Measurements from ENCODE around the gene MED25.

The MED25 gene

DNA sequence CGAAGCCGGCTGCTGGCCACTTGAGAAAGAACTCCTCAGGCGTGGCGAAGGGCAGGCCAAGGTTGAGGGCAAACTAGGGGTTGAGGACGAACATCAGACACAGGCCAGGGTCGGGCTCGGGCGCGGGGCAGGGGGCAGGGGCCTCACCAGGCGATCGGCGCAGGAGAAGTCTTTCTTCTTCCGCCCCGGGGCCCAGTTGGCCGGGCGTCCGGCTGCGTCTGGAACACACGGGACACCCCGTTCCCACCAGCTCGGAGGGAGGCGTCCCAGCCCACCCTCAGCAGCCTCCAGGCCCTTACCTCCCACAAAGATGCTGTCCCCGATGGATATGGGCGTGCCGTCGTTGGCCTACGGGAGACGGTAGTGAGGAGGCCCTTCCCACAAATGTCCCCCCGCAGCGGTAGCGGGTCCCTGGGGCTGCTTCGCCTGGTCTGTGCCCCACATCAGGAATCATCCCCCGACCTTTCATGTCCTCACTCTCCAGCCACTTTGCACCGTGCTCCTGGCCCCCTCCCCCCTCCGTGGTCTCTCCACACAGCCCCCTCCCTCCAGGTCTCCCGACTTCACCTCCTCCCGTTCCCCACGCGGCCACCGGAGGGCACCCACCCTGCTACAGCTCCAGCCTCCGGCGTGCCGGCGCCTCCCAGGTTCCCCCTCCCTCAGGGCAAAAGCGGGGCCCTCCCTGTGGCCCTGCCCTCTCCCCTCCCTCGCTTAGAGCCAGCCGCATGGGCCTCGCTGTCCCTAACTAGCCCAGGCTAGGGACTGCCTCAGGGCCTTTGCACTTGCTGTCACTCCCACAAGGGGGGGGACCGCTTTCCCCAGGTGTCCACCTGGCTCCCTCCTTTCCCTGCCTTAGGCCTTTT is 44.5 kb downstream of the MED25 start:
- in situ Hi-C loops (cut with MboI; ENCODE audit: low sequenced_read_pairs, unreplicated experiment), result no loop called here
- TF ChIP-seq, protein P1, sequence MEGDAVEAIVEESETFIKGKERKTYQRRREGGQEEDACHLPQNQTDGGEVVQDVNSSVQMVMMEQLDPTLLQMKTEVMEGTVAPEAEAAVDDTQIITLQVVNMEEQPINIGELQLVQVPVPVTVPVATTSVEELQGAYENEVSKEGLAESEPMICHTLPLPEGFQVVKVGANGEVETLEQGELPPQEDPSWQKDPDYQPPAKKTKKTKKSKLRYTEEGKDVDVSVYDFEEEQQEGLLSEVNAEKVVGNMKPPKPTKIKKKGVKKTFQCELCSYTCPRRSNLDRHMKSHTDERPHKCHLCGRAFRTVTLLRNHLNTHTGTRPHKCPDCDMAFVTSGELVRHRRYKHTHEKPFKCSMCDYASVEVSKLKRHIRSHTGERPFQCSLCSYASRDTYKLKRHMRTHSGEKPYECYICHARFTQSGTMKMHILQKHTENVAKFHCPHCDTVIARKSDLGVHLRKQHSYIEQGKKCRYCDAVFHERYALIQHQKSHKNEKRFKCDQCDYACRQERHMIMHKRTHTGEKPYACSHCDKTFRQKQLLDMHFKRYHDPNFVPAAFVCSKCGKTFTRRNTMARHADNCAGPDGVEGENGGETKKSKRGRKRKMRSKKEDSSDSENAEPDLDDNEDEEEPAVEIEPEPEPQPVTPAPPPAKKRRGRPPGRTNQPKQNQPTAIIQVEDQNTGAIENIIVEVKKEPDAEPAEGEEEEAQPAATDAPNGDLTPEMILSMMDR (IDR thresholded peaks at IDR 0.05; ENCODE audit: borderline replicate concordance, control extremely low read depth, extremely low read depth, insufficient read depth, missing control alignments), result no peak
- DNase-seq (ENCODE audit: low spot score), result no peak

DNA sequence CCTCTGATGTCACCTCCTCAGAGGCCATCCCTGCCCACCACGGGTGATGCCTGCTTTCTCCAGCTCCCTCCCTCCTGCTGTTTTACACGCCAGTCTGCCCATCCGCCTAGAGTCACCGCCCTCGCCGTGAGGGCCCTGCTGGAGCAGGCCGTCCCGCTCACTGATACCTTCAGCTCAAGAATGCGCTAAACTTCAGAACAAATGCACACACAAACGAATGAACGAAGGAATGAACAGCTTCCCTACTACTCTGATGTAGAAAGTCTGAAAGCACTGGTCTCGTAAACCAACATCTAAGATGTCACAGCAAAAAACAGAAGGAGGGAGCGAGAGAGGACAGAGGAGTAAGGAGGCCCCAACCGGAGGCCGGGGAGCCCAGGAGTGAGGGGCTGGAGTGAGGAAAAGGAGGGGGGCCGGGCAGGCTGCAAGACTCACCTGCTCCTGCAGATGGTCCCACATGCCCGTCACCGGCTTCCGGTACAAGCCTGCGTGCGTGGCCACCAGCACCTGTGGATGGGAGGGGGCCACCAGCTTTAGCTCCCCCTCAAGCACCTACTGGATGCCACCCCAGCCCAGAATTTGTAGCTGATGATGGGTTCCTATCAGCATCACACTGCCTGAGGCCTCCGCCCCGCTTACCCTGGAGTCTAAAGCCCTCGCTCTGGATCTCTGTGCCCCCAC is 45.3 kb downstream of the MED25 start:
- DNase-seq (ENCODE audit: low spot score), result no peak
- TF ChIP-seq, protein P1 (IDR thresholded peaks at IDR 0.05; ENCODE audit: borderline replicate concordance, control extremely low read depth, extremely low read depth, insufficient read depth, missing control alignments), result no peak
- in situ Hi-C loops (cut with MboI; ENCODE audit: low sequenced_read_pairs, unreplicated experiment), result no loop called here

DNA sequence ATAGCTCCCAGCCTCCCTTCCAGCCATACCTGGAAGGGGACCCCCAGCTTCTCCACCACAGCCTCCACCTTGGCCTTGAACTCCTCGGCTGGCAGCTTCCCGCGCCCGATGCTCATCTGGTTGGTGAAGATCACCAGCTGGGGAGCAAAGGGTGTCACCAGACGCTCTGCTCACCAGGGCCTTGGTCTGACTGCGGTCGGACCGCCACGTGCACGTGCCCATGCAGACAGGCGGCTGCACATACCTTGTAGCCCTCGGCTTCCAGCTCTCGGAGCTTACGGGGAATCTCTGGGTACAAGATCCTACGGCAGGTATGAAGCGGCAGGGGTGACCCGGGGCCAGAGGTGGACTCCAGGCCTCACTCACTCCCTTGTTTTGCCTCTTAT is 45.8 kb downstream of the MED25 start:
- TF ChIP-seq, protein P1 (IDR thresholded peaks at IDR 0.05; ENCODE audit: borderline replicate concordance, control extremely low read depth, extremely low read depth, insufficient read depth, missing control alignments), result no peak
- in situ Hi-C loops (cut with MboI; ENCODE audit: low sequenced_read_pairs, unreplicated experiment), result no loop called here
- no peak for DNase-seq (ENCODE audit: low spot score)

DNA sequence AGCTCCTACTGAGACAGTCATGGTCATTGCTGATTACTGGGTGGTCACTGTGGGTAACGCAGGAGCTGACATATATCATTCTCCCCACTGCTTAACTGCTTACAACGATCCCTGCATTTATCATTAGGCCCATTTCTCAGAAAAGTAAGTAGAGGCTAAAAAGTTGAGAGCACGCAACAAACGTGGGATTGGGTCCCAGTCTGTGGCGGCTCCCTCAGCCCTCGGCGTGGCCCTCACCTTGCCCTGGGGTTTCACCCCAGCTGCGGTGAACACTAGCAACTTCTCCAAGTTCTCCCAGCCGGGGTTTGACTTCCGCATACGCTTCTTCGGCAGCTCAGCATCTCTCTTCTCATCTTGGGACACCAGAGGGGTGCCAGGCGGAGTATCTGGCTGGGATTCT is 46.8 kb downstream of the MED25 start:
- TF ChIP-seq, protein P1 (IDR thresholded peaks at IDR 0.05; ENCODE audit: borderline replicate concordance, control extremely low read depth, extremely low read depth, insufficient read depth, missing control alignments), result no peak
- in situ Hi-C loops (cut with MboI; ENCODE audit: low sequenced_read_pairs, unreplicated experiment), result no loop called here
- no peak for DNase-seq (ENCODE audit: low spot score)

DNA sequence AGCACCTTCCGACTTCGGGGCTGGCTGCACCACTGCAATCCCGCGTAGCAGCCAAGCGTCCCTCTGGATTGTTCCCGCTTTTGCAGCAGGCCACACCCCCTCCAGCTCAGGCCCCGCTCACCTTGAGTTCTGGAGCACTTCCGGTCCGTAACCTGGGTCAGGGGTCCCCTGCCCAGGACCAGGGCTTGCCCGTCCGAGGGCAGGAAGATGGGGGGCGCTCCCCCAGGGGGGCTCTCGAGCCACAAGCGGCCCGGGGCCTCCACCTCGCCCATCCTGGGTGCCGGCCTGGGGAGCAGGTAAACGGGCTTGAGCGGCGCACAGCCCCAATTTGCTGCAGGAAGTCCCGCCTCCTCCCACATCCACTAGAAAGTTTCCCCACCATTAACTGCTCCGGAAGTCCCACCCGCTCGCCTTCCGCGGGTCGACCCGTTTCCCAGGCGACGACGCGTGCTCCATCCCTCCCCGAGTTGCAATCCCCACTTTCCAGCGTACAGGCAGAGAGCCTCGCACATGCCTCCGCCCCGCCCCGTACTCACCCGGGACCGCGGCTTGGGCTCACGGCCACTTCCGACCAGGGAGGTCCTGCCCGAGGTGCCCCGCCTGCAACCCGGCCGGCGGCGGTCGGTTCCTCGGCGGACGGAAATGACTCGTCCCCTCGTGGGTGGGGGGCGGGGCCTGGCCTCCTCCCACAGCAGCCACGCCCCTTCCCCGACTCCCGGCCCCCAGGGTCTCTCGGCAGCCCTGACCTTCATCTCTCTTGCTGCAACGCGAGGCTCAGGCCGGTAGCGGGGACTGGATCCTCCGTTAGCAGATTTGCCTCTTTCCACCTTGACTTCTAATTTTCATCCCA is 49.1 kb downstream of the MED25 start, which contains the start of gene PNKP:
PNKP (minus strand) TSS at position 644 of the 850 bp plus-strand sequence; CDS start at position 272, 372 bp downstream.
- DNase-seq (ENCODE audit: low spot score), result peak; percentile 96
- TF ChIP-seq, protein P1 (IDR thresholded peaks at IDR 0.05; ENCODE audit: borderline replicate concordance, control extremely low read depth, extremely low read depth, insufficient read depth, missing control alignments), result no peak
- in situ Hi-C loops (cut with MboI; ENCODE audit: low sequenced_read_pairs, unreplicated experiment), result no loop called here

DNA sequence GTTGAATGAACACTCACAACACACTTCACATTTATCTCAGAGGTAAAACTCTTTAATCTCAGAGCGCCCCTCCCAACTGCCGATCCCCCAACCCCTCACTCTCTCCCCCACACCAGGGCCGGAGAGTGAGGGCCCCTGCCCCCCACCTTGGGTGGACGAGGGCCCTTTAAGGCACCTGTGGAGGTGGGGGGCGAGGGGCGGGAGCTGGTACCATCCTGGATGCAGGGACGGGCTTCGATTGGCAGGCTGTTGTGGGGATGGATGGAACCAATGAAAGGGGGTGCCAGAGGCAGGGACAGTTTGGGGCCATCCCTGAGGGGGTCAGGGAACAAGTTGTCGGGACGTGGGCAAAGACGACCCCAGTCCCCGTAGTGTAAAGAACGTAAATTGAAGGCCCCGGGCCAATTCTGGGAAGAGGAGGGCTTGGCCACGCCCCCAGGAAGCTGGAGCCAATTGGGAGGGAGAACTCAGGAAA is 51.0 kb downstream of the MED25 start:
- in situ Hi-C loops (cut with MboI; ENCODE audit: low sequenced_read_pairs, unreplicated experiment), result no loop called here
- TF ChIP-seq, protein P1 (IDR thresholded peaks at IDR 0.05; ENCODE audit: borderline replicate concordance, control extremely low read depth, extremely low read depth, insufficient read depth, missing control alignments), result no peak
- DNase-seq (ENCODE audit: low spot score), result no peak
